ENCODE data around the gene POPDC2. TPM values are rescaled to one million over a fixed set of nuclear protein-coding genes. Genes with fewer than 3 reads are reported as not detected.

The POPDC2 gene
- total and polyA plus RNA-seq, 8 donors: 1.4 to 10.7 (median 8.7) TPM

- H3K4me1 ChIP-seq: no peaks in the 10 kb centered on the region
- no peak overlapping the region for H3K4me3 ChIP-seq
- H3K36me3 ChIP-seq: no peaks in the 10 kb centered on the region
- TF ChIP-seq POLR2A (IDR thresholded peaks at IDR 0.05): no peak
- no peak for TF ChIP-seq EP300 (IDR thresholded peaks at IDR 0.05)
- no peak for TF ChIP-seq POLR2AphosphoS5 (IDR thresholded peaks at IDR 0.05)
- 79 to 94% (median 89%) methylated on average over 1 of the region's 1 CpG for WGBS, 5 donors
- H3K27ac ChIP-seq: no peak overlapping the region
- no peaks in the 10 kb centered on the region for H3K9me3 ChIP-seq
- no peaks in the 10 kb centered on the region for H3K27me3 ChIP-seq
- DNase-seq: no peak
- intact Hi-C loops (cut with DNase I; ENCODE audit: low total_unique reads): no loop called here
Observed at GRCh38 chr3:119613201-119613600, 47.2 kb downstream of the POPDC2 start.

- TF ChIP-seq POLR2A (IDR thresholded peaks at IDR 0.05) (no peak), CTCF (IDR thresholded peaks at IDR 0.05) (no peak), EP300 (IDR thresholded peaks at IDR 0.05) (no peak), POLR2AphosphoS5 (IDR thresholded peaks at IDR 0.05) (no peak)
- no peak overlapping the region for H3K4me3 ChIP-seq
- WGBS, 5 donors: 85 to 100% (median 97%) methylated on average over 1 of the region's 1 CpG
- no peaks in the 10 kb centered on the region for H3K4me1 ChIP-seq
- H3K27me3 ChIP-seq: no peaks in the 10 kb centered on the region
- no peaks in the 10 kb centered on the region for H3K9me3 ChIP-seq
- DNase-seq: no peak
- intact Hi-C loops (cut with DNase I; ENCODE audit: low total_unique reads): no loop called here
- H3K27ac ChIP-seq: no peak overlapping the region
- no peaks in the 10 kb centered on the region for H3K36me3 ChIP-seq
Observed at GRCh38 chr3:119611664-119612063, 48.7 kb downstream of the POPDC2 start.

- H3K27me3 ChIP-seq: no peaks in the 10 kb centered on the region
- no peak for TF ChIP-seq POLR2AphosphoS5 (IDR thresholded peaks at IDR 0.05)
- no peak for TF ChIP-seq EP300 (IDR thresholded peaks at IDR 0.05)
- no peak overlapping the region for H3K27ac ChIP-seq
- 48 to 66% (median 55%) methylated on average over 3 to 6 of the region's 6 CpGs for WGBS, 5 donors
- H3K4me3 ChIP-seq: no peak overlapping the region
- no peaks in the 10 kb centered on the region for H3K4me1 ChIP-seq
- H3K9me3 ChIP-seq: no peaks in the 10 kb centered on the region
- intact Hi-C loops (cut with DNase I; ENCODE audit: low total_unique reads): no loop called here
- H3K36me3 ChIP-seq: no peaks in the 10 kb centered on the region
- DNase-seq: no peak
Observed at GRCh38 chr3:119609301-119609700, 51.1 kb downstream of the POPDC2 start.

GRCh38 chr3:119608405-119609000, 51.9 kb downstream of the POPDC2 start:
- TF ChIP-seq POLR2A (IDR thresholded peaks at IDR 0.05): no peak
- no peak for TF ChIP-seq CTCF (IDR thresholded peaks at IDR 0.05)
- no peak for TF ChIP-seq POLR2AphosphoS5 (IDR thresholded peaks at IDR 0.05)
- TF ChIP-seq EP300 (IDR thresholded peaks at IDR 0.05): no peak
- no peaks in the 10 kb centered on the region for H3K36me3 ChIP-seq
- no peaks in the 10 kb centered on the region for H3K9me3 ChIP-seq
- no peaks in the 10 kb centered on the region for H3K27me3 ChIP-seq
- no peaks in the 10 kb centered on the region for H3K4me1 ChIP-seq
- intact Hi-C loops (cut with DNase I; ENCODE audit: low total_unique reads): no loop called here
- no peak overlapping the region for H3K4me3 ChIP-seq
- H3K27ac ChIP-seq: no peak overlapping the region
- no peak for DNase-seq
- WGBS, 5 donors: 88 to 94% (median 89%) methylated on average over 6 of the region's 6 CpGs

GRCh38 chr3:119604878-119605277, 55.5 kb downstream of the POPDC2 start:
- 76 to 100% (median 92%) methylated on average over 1 of the region's 1 CpG for WGBS, 5 donors
- no peak overlapping the region for H3K4me3 ChIP-seq
- no peaks in the 10 kb centered on the region for H3K36me3 ChIP-seq
- intact Hi-C loops (cut with DNase I; ENCODE audit: low total_unique reads): no loop called here
- H3K27ac ChIP-seq: no peak overlapping the region
- TF ChIP-seq POLR2A (IDR thresholded peaks at IDR 0.05): no peak
- TF ChIP-seq POLR2AphosphoS5 (IDR thresholded peaks at IDR 0.05): no peak
- no peak for TF ChIP-seq EP300 (IDR thresholded peaks at IDR 0.05)
- TF ChIP-seq CTCF (IDR thresholded peaks at IDR 0.05): no peak
- H3K4me1 ChIP-seq: peaks cover 0 to 5% (median 2%) of the 10 kb centered on the region in 4 donors
- no peak for DNase-seq
- no peaks in the 10 kb centered on the region for H3K9me3 ChIP-seq
- H3K27me3 ChIP-seq: no peaks in the 10 kb centered on the region

All from stomach (tissue), 9 donors.